CMK (cell line): ENCODE measurements around the gene C11orf54.
A peak's percentile ranks its signal among the peaks of the same experiment; 100 is the strongest.
"Not testable (repeated sequence)": the region's sequence is repeated elsewhere in the genome, so short reads cannot be mapped to it uniquely, and the experiment has no call there.

ENCODE experiments used
- DNase-seq: peaks from one replicate; pipeline ENCODE4 v3.0.0-alpha.2; 2010; ENCODE audit warnings: low read depth

Gene C11orf54

GRCh38 chr11:93767018-93767417, 25.5 kb downstream of the C11orf54 start:
- no peak for DNase-seq

GRCh38 chr11:93770160-93770559, 28.7 kb downstream of the C11orf54 start:
- no peak for DNase-seq

GRCh38 chr11:93772123-93772522, 30.7 kb downstream of the C11orf54 start:
- no peak for DNase-seq

GRCh38 chr11:93773045-93773477, 31.6 kb downstream of the C11orf54 start:
- no peak for DNase-seq

DNA sequence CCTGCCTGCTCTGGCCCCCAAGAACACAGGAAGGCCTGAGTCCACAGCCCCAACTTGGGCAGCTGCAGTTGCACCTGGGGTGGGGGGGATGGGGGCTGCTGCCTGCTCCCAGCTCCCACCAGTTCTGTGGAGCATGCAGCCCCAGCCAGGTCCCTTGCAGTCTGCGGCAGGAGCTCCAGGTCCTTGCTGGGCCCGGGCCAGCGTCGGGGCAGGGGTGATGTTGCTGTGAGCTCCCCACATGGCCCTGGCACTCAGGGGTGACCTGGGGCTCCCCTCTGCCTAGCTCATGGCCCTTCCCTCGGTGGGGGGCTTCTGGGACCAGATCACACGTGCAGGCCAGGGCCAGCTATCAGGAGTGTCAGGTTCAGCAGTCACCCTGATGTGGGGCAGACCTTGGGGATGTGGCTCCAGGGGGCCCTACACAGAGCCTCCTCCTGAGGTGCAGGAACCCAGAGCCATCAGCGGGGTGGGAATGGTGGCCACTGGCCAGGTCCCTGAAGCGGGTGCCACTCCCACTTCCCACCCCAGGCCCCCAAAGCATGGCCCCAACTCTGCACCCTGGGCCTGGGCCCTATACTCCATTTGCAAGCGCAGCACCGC, 32.2 kb downstream of the C11orf54 start:
- DNase-seq = no peak

- not testable (repeated sequence) for DNase-seq
Observed at GRCh38 chr11:93774560-93774959, 33.1 kb downstream of the C11orf54 start.

DNA sequence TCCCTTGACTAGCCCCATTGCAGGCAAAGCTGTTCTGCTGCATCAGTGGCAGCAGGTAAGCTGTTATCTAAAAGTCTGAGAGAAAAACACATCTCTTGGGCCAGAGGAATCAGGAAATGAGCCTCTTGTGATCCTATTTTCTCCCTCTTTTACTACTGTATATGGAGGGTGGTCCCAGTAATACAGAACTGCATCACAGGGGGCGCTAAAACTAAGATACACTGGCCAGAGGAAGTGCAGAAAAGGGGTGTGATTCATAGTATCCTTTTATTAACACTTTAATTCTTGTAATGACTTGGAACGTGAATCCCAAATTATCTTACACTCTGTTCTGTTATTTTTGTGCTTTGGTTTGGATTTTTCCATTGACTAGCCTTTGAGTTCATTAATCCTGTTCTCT, 33.8 kb downstream of the C11orf54 start:
- DNase-seq = no peak

DNA sequence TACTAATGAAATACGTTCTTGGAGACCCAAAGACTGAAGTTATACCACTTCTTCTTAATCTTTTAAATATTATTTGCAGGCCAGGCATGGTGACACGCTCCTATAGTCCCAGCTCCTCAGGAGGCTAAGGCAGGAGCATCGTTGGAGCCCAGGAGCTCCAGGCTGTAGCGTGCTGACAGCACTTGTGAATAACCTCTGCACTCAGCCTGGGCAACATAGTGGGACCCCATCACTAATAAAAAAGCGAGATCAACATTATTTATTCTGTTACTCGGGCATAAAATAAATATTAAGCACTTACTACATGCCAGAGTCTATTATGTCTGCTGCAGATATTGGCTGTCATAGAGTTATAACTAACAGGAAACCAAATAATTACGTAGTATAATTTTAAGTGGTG, 41.9 kb downstream of the C11orf54 start:
- no peak for DNase-seq

DNA sequence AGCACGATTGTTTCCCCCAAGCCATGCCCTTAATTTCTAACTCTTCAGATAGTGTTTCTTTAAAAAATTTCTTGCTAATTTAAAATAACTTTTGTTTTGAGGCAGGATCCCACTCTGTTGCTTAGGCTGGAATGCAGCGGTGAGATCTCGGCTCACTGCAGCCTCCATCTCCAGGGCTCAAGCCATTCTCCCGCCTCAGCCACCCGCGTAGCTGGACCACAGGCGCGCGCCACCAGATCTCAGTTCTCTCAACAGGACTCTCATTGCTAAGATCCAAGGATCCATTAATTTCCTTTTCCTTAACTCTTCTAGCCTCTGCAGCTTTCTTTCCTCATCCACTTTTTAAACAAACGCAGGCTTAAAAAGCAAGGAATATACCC, 42.3 kb downstream of the C11orf54 start:
- DNase-seq = no peak

GRCh38 chr11:93784145-93784934, 42.9 kb downstream of the C11orf54 start, which contains the start of gene MED17:
Gene MED17 (plus strand): TSS chr11:93784282. CDS start chr11:93784514, 232 bp downstream.
- peak; percentile 77 for DNase-seq

DNA sequence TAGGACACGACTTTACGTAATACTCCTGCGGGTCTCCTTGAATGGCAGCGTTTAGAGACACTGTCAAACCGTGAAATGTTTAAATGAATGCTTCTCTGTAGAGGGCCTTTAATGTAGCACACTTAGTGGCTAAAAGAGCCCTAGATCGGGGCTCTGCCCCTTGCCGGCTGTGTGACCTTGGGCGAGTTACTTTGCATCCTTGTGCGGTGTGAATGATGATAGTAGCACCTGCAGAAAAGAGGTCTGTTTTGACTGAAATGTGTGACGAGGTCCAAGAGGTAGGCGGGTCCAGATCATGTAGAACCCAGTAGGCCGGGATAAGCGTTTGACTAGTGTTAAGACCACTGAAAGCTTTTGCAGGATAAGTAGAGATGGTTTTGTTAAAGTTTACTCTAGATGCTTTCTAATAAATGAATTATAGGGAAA, 43.5 kb downstream of the C11orf54 start:
- no peak for DNase-seq

DNA sequence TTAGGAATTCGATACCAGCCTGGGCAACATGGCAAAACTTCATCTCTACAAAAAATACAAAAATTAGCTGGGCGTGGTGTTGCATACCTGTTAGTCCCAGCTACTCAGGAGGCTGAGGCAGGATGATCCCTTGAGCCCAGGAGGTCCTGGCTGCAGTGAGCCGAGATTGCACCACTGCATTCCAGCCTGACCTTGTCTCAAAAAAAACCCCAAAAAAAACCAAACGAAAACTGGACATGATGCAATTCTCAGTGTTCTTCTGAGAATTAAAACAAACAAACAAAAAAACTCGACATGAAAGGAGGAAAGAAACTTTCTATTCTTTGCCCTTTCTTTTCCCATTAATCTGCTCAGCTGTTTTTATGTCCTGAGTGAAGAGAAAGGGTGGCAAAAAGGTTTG, 50.0 kb downstream of the C11orf54 start:
- DNase-seq = no peak

DNA sequence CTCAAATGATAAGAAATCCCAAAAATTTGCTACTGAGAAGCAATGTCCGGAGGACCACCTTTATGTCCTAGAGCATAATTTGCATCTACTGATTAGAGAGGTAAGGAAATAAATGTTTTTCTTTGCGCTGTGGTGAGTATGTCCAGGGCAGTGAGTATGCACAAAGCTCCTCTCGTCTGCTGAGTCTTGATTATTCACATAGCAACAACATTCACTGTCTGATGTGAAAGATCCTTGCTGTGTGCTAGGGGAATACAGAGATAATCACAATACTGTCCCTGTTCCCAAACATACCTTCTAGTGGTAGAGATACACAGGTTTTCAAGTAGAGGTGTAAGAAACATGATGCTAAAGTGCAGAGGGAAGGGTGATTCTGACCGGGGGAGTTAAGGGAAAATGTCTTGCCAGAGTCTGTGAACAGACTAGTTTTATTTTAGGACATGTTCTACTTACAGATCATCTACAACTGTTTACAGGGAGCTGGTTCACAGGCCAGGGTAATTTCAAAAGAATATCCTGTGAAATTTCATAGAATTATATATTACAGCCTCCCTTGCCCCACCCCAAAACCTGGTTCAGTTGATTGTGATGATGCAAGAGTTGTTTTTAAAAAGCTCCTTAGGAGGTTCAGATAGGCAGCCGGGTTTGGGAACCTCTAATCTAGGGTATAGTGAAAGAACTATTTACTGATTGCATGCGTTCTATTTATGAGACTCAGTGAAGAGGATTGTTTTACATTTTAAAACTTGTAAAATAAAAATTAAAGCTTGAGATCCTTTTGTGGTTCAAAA, 55.2 kb downstream of the C11orf54 start:
- DNase-seq = no peak

GRCh38 chr11:93801366-93801765, 59.9 kb downstream of the C11orf54 start:
- DNase-seq = no peak

- no peak for DNase-seq
Observed at GRCh38 chr11:93804879-93805278, 63.4 kb downstream of the C11orf54 start.

DNA sequence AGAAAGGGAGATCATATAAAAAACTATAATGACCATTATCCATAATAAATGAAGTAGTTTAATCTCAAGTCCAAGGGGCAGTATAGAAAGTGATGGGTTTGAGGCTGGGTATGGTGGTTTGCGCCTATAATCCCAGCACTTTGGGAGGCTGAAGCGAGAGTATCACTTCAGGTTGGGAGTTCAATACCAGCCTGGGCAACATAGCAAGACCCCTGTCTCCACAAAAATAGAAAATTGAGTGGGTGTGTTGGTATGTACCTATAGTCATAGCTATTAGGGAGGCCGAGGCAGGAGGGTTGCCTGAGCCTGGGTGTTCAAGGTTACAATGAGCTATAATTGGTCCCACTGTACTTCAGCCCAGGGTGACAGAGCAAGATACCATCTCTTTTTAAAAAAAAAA, 66.5 kb downstream of the C11orf54 start:
- no peak for DNase-seq

DNA sequence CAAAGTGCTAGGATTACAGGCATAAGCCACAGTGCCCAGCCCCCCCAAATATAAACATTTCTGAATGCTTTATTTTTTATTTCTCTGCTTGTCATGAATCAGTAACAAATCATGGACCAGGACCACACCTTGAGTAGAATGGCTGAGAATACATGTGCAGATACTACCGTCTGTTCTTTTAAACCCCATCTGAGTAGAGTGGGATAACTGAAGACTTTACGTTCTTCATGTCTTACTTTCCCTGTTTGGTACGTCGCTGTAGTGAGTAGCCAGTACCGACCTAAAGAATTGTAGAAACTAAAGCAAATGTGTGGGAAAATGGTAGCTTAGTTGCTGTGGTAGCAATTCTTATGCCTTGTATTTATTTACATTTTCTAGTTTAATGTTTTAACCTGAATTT, 72.5 kb downstream of the C11orf54 start:
- no peak for DNase-seq
